ENCODE results near the gene SPIN2A.
"Not testable (repeated sequence)": the region's sequence is repeated elsewhere in the genome, so short reads cannot be mapped to it uniquely, and the experiment has no call there.

Gene SPIN2A

GRCh38 chrX:57137073-57137472 is at the start of gene SPIN2A:
TSS of gene SPIN2A (minus strand) at chrX:57137397. CDS start at chrX:57136597, 800 bp downstream.
- DNase-seq: peak; percentile 19

GRCh38 chrX:57178605-57179004 is 41.4 kb upstream of the SPIN2A start:
- no peak for DNase-seq

DNA sequence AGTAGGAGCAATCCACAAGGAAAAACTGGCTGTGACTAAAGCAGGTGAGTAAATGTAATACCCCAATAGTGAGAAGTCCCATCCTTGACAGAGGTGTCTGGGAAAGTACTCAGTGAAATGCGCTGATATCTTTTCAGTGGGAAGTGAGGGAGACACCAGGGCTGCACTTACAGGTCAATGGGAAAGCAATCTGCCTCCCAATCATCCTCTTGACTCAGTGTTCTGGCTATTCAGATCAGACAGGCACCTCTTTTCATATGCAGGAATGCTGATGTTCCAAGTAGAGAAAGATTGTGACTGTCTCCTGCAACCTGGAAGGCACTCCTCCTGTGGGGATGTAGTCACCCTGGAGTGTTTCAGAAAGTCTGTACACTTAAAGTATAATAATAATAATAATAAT is 39.9 kb upstream of the SPIN2A start:
- DNase-seq: no peak

DNA sequence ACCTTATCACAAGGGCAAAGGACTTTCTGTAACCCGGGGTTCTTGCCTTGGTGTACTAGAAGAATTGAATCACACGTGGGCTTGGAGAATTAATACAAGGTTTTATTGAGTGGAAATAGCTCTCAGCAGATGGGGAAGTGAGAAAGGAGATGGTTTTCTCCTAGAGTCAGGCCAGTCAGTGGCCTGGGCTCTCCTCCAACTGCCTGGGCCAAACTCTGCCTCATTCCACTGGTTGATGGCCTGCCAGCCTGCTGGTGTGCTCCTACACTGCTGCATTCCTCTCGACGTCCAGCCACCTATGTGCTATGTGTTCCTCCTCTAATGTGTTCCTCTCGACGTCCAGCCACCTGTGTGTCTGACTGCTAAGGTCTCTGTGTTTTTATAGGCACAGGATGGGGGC is 35.3 kb upstream of the SPIN2A start:
- no peak for DNase-seq

- no peak for DNase-seq
Observed at GRCh38 chrX:57156397-57157049, 19.3 kb upstream of the SPIN2A start.

DNA sequence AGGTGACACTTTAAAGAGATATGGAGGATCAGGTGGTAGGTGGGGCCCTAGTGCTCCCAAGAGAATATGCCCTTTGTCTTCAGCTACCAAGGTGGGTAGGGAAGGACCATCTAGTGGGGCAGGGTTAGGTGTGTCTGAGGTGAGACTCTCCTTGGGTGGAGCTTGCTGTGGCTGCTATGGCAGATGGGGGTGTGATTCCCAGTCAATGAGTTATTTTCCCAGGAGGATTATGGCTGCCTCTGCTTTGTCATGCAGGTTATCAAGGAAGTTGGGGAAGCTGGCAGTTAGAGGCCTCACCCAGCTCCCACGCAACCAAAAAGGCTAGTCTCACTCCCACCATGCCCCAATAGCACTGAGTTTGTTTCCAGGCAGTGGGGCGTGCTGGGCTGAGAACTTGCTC is 18.0 kb upstream of the SPIN2A start:
- no peak for DNase-seq

DNA sequence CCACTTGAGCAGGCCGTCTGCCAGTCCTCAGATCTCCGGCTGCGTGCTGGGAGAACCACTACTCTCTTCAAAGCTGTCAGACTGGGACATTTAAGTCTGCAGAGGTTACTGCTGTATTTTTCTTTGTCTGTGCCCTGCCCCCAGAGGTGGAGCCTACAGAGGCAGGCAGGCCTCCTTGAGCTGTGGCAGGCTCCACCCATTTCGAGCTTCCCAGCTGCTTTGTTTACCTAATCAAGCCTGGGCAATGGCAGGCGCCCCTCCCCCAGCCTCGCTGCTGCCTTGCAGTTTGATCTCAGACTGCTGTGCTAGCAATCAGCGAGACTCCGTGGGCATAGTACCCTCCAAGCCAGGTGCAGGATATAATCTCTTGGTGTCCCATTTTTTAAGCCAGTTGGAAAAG is 15.0 kb upstream of the SPIN2A start:
- DNase-seq: not testable (repeated sequence)

GRCh38 chrX:57138674-57139073 is 1.5 kb upstream of the SPIN2A start:
- DNase-seq: no peak

GRCh38 chrX:57137501-57137900 is 304 bp upstream of the SPIN2A start:
- DNase-seq: peak; percentile 54

DNA sequence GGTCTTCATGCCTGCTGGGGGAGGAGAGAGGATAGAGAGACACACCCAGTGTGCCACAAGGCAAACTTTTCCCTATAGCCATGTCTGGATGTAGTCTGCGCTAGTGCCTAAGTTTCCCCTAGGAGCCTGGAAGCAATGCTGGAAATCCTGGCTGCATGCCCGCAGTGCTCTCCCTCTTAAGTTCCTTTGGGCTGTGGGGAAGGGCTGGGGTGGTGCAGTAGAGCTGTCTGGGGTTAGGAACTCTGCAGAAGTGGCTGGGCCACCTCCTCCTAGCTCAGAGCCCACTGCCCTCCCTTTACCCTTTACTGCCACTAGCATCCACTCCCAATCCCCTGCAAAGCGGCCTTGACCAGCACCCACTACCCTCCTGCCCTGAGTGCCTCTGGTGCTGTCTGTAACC is 608 bp downstream of the SPIN2A start:
- not testable (repeated sequence) for DNase-seq

- no peak for DNase-seq
Observed at GRCh38 chrX:57135287-57135686, 1.9 kb downstream of the SPIN2A start.

DNA sequence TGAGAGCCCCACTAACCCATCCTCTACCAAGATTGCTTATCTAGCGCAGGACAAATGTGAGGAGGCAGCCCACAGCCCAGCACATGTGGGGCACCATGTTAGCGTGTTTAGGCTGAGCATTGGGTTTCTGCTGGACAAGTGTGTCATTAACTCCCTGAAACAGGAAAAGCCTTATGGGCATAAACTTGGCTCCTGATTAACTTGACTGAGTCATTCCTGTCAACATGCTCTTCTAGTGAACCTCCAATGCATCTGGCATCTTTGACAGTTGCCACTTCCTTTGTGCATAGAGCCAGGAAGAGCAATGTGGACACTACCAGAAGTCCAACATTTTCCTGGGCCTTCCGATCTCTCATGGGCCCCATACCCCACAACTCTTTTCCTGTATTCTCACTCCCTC is 2.5 kb downstream of the SPIN2A start:
- DNase-seq: no peak

GRCh38 chrX:57133706-57134105 is 3.5 kb downstream of the SPIN2A start:
- no peak for DNase-seq

GRCh38 chrX:57133284-57133683 is 3.9 kb downstream of the SPIN2A start:
- DNase-seq: not testable (repeated sequence)

GRCh38 chrX:57132046-57132445 is 5.2 kb downstream of the SPIN2A start:
- DNase-seq: no peak

- DNase-seq: no peak
Observed at GRCh38 chrX:57121816-57122215, 15.4 kb downstream of the SPIN2A start.

DNA sequence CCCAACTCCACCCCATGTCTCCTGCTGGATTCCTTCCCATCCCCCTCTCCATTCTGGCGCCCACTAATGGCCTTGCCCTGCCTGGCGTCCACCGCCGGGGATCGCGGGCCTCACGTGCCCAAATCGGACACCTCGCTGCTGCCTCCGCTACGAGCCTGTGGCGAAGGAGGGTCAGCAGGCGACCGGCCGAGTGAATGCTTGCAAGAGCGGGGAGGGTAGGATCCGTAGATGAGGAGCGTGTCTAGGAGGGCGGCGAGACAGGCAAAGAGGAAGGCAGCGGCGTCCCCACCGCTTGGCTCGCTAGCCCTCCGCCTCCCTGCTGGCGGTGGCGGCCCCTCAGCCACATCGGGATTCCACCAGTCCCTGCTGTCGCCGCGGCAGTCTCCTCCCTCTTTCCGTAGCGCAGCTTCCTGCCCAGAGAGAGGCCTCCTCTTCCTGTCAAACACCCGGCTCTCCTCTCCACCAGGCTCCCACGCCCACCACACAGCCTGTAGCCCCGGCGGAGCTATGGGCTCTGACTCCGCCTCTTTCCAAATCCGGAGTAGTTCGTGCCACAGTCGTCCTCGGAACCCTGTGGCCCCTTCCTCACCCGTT is 15.9 kb downstream of the SPIN2A start, which contains the start of gene SPIN2B:
SPIN2B (minus strand) TSS at position 387 of the 594 bp plus-strand sequence.
- peak; percentile 81 for DNase-seq

GRCh38 chrX:57120619-57121161 is 16.5 kb downstream of the SPIN2A start:
- DNase-seq: not testable (repeated sequence)

DNA sequence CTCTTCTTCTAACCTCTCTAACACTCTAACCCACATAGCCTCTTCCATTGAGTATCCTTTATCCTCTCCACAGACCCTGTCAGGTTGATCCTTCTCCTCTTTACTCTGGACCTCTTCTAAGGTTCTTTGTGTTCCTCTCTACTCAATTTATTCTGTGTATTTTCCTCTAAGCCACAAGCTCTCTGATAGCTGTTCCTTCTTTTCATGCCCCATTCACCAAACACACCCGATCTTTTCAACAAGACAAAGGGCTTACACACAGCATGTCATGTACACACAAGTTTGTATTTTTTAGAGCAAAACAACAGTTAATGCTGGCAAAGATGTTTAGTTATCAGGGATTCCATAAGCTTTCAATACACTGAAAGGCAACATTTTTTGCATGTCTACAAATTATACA is 17.8 kb downstream of the SPIN2A start:
- no peak for DNase-seq

- DNase-seq: not testable (repeated sequence)
Observed at GRCh38 chrX:57117566-57117965, 19.6 kb downstream of the SPIN2A start.

GRCh38 chrX:57104921-57105398 is 32.2 kb downstream of the SPIN2A start:
- DNase-seq: no peak

GRCh38 chrX:57104406-57104805 is 32.8 kb downstream of the SPIN2A start:
- no peak for DNase-seq

DNA sequence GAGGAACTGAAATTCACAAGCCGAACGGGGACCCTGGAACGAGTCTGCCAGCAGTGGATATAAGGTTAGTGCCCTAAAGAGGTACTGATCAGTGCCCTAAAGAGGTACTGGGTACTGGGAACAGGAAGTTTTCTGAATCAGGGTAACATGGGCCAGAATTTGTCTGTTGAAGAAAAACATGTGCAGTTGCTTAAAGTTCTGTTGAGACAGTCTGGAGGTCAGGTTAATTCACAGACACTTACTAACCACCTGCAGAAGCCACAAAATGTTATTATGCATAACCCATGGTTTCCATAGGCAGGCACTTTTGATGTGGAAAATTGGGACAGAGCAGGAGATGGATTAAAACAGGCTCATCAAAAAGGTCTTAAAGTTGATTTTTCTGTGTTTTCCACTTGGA is 33.7 kb downstream of the SPIN2A start:
- DNase-seq: no peak

DNA sequence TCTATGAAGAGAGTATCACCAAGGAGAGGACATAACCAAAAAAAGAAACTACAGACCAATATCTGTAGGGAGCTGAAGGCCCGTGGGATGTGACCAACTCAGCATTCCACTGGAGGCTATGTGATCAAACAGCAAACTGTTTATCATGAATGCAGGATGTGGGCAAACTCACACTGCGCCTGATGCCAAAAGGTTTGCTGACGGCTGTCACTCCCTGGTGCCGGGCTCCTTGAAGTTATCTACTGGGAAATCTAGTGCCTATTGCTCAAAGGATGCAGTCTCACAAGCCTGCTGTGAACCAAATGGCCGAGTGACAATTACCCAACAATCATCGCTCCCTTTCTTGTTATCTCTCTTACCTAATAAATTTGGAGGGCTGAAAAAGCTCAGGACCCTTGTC is 34.3 kb downstream of the SPIN2A start:
- DNase-seq: not testable (repeated sequence)
